Stimulated activated CD8-positive, alpha-beta memory T cell treated with anti-CD3 and anti-CD28 coated beads, Interleukin-2, amount 100 ng/mL, for 48 hours (primary cell): ENCODE results near the gene LCE2D.

Experiments used
- DNase-seq, 2 donors: peaks; one replicate each; pipeline ENCODE4 v3.0.0-alpha.2; 2020; ENCODE audit warnings: low read depth in 2 of 2

LCE2D gene

GRCh38 chr1:152697701-152698600 lies 34.8 kb downstream of the LCE2D start, which contains the start of gene LCE2A:
Gene LCE2A, plus strand, starts transcription at chr1:152698345. Its CDS starts 557 bp downstream, at chr1:152698902.
- DNase-seq = no peak

- DNase-seq = no peak
Measured at GRCh38 chr1:152699746-152700145, 36.6 kb downstream of the LCE2D start.

DNA sequence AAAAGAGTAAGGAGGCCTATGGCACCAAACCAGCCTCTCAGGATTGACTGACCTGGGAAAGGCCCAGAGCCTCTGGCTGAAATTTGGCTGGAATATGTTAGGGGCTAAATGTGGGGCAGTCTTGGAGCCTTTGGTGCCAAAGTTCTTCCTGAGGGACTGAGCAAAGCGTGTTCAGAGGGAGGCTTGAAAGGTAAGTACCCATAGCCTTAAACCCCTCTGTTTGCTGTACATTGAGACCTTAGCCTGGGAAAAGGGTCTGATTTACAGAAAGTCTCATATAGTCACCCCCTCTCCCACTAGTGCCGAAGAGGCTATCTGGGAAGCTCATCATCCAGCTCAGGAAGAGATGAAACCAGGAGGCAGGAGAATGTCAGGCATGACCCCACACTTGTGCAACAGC lies 44.7 kb downstream of the LCE2D start, which contains the start of gene LCE4A:
LCE4A (plus strand) TSS at position 301 of the 400 bp plus-strand sequence. CDS start 916 bp downstream, outside the sequence.
- DNase-seq = no peak
